Measurements from ENCODE around the gene PFKFB2.

- TF ChIP-seq CTCF (tag by site-specific recombination; IDR thresholded peaks at IDR 0.05), result no peak
- no peak for TF ChIP-seq TRIM28 (IDR thresholded peaks at IDR 0.05; ENCODE audit: borderline replicate concordance, low read length)
These were observed 24.0 kb upstream of the PFKFB2 start for GRCh38 chr1:207028884-207029650.

Data from HEK293 (cell line).